K562 (cell line): Measurements from ENCODE around the gene MAGI1. TPM values are rescaled to one million over a fixed set of nuclear protein-coding genes. Genes with fewer than 3 reads are reported as not detected.

Experiments
- ATAC-seq: fragments of 200-7000 bp; cut with Tn5 transposase; 3 replicates; pipeline ENCODE4 v1.9.1; 2020; ENCODE audit warnings: moderate library complexity
- BruUV-seq: library from RNA; stranded (reverse); fragments of 400-500 nt; replicated peaks from 2 replicates; lab custom pipeline; 2021; lab: Mats Ljungman, UMichigan
- CTCF ChIA-PET: fragments of 300-600 bp; formaldehyde crosslinking; extraction: SDS; loops from one replicate; lab custom pipeline; 2021; ENCODE audit warnings: low intra/inter-chr PET ratio; lab: Yijun Ruan, JAX
- POLR2A ChIA-PET: fragments of 300-600, 350-650 bp; sonication (Branson Sonifier 250); formaldehyde crosslinking; extraction: SDS; loops from one replicate; lab custom pipeline; 2021; ENCODE audit warnings: antibody characterized with exemption, inconsistent platforms; lab: Yijun Ruan, JAX
- DNase-seq, 4 experiments: peaks; one replicate each; pipeline versions ENCODE4 v3.0.0 to v3.0.0-alpha.2; 2011 to 2018; ENCODE audit warnings: low spot score in 3 of 4, mixed read lengths in 3 of 4; ENCODE audit errors: extremely low read depth in 1 of 4
- FAIRE-seq: peaks from 2 replicates; lab custom pipeline; 2011; peaks lifted over from hg19 to GRCh38; lab: Jason Lieb, UNC
- H2AFZ ChIP-seq: 2 replicates; pipeline ENCODE4 v1.6.0; 2011; ENCODE audit warnings: low read depth, low read length, control low read depth, inconsistent platforms
- H3K27ac ChIP-seq: fragments of 200-600 bp; 3 replicates; pipeline ENCODE4 v1.8.0; 2011; ENCODE audit warnings: low read depth, mild to moderate bottlenecking, control low read depth, inconsistent platforms, low read length, moderate library complexity, mixed read lengths; ENCODE audit errors: extremely low read depth
- H3K27me3 ChIP-seq, 2 experiments: fragments of 300-600 bp in 1 of 2; 2 replicates in 1 of 2; 3 replicates in 1 of 2; pipeline versions ENCODE4 v1.6.0 to v1.8.0; 2011; ENCODE audit warnings: inconsistent platforms in 2 of 2, low read length in 2 of 2, mild to moderate bottlenecking in 1 of 2, mixed read lengths in 1 of 2, moderate library complexity in 1 of 2; ENCODE audit not compliant: control insufficient read depth in 2 of 2, insufficient read depth in 2 of 2
- H3K36me3 ChIP-seq: fragments of 300-600 bp; 3 replicates; pipeline ENCODE4 v1.8.0; 2011; ENCODE audit warnings: mild to moderate bottlenecking, low read length, inconsistent platforms; ENCODE audit not compliant: control insufficient read depth, insufficient read depth
- H3K4me1 ChIP-seq, 2 experiments: fragments of 200-600 bp in 1 of 2; replicated peaks in 1 of 2; 2 replicates in 1 of 2; 3 replicates in 1 of 2; pipeline versions ENCODE4 v1.5.1 to v1.8.0; 2011; ENCODE audit warnings: inconsistent platforms in 2 of 2, low read length in 2 of 2, mild to moderate bottlenecking in 1 of 2, mixed read lengths in 1 of 2, moderate library complexity in 1 of 2; ENCODE audit not compliant: control insufficient read depth in 2 of 2, insufficient read depth in 2 of 2
- H3K4me2 ChIP-seq: 2 replicates; pipeline ENCODE4 v1.6.1; 2011; ENCODE audit warnings: low read length, control low read depth, inconsistent platforms, mixed read lengths; ENCODE audit not compliant: insufficient read depth
- H3K4me3 ChIP-seq: fragments of 200-600 bp; sonication (generic), shearing (Covaris generic); 2 replicates; pipeline ENCODE4 v1.5.1; 2016; ENCODE audit warnings: control low read depth, inconsistent platforms
- H3K79me2 ChIP-seq: fragments of 200-600 bp; 3 replicates; pipeline ENCODE4 v1.8.0; 2011; ENCODE audit warnings: low read length, inconsistent platforms; ENCODE audit not compliant: control insufficient read depth, insufficient read depth
- H3K9ac ChIP-seq, 2 experiments: 2 replicates each; pipeline versions ENCODE4 v1.6.0 to v1.6.1; 2011; ENCODE audit warnings: low read depth in 2 of 2, low read length in 2 of 2, control low read depth in 1 of 2, inconsistent platforms in 1 of 2, mild to moderate bottlenecking in 1 of 2, mixed read lengths in 1 of 2; ENCODE audit not compliant: insufficient read depth in 1 of 2
- H3K9me1 ChIP-seq: one replicate; pipeline ENCODE4 v1.6.0; 2011; ENCODE audit warnings: inconsistent platforms, mild to moderate bottlenecking, low read length, moderate library complexity; ENCODE audit not compliant: control insufficient read depth, insufficient read depth
- H3K9me3 ChIP-seq: replicated peaks from 2 replicates; pipeline ENCODE4 v1.5.1; 2011; ENCODE audit warnings: low read depth, low read length, inconsistent platforms; ENCODE audit not compliant: control insufficient read depth, insufficient read depth
- H4K20me1 ChIP-seq: replicated peaks from 2 replicates; pipeline ENCODE4 v1.6.1; 2011; ENCODE audit warnings: low read length, inconsistent platforms, mixed read lengths; ENCODE audit not compliant: control insufficient read depth, insufficient read depth
- RFX7 ChIP-seq: fragments of 250-450 bp; sonication (Bioruptor Pico); IDR thresholded peaks from 2 replicates; pipeline ENCODE4 v1.5.1; 2021; ENCODE audit warnings: mild to moderate bottlenecking
- WGBS: fragments of 100-300 bp; shearing (Covaris generic); methylation state at CpG from one replicate; pipeline ENCODE4 v1.1.6; 2016; ENCODE audit warnings: low coverage, mixed read lengths; ENCODE audit not compliant: insufficient coverage; ENCODE audit errors: missing lambda C conversion rate; 5-methylcytosine and 5-hydroxymethylcytosine counted together
- in situ Hi-C: fragments of 300-500 bp; cut with MboI; formaldehyde crosslinking; loops from 4 replicates; pipeline ENCODE4 v1.15.0; 2018; ENCODE audit warnings: inconsistent platforms, mixed read lengths
- intact Hi-C: fragments of 100-400 bp; cut with micrococcal nuclease; formaldehyde crosslinking; loops from 2 replicates; pipeline ENCODE4 v1.14.2; 2022
- polyA plus RNA-seq, 8 experiments: library from polyadenylated mRNA; depleted of rRNA in 4 of 8; stranded (reverse) in 5 of 8; unstranded in 3 of 8; fragments of >200 nt; fragmentation: Nextera tagmentation in 2 of 8; fragmentation: Illumina TruSeq in 1 of 8; extraction: Ambion mirVana in 2 of 8; extraction: Trizol in 1 of 8; gene quantifications; 2 replicates each; pipeline versions ENCODE4 v1.2.1 to v1.2.3, GENCODE V29; 2011 to 2014; ENCODE audit warnings: inconsistent platforms in 1 of 8, missing spikeins in 1 of 8
- total RNA-seq, 7 experiments: library from RNA; depleted of rRNA in 6 of 7; stranded (reverse); fragments of >200 nt in 6 of 7; fragmentation: Illumina TruSeq in 2 of 7; extraction: Trizol in 2 of 7; gene quantifications; 2 replicates each; pipeline versions ENCODE4 v1.2.1 to v1.2.3, GENCODE V29; 2011 to 2021; ENCODE audit warnings: low replicate concordance in 1 of 7
- TF ChIP-seq, protein P1 (sequence below): fragments of 450-650 bp; formaldehyde crosslinking; IDR thresholded peaks from 2 replicates; pipeline ENCODE4 v1.4.0; 2022; ENCODE audit warnings: missing genetic modification characterization
- TF ChIP-seq, protein P2 (sequence below), 3 experiments: IDR thresholded peaks in 2 of 3; conservative IDR thresholded peaks in 1 of 3; 2 replicates each; pipeline ENCODE4 v1.5.1; 2011 to 2012; ENCODE audit warnings: low read length in 3 of 3, mild to moderate bottlenecking in 3 of 3, control low read depth in 2 of 3, improper control_type of control experiment in 1 of 3, inconsistent platforms in 1 of 3, low read depth in 1 of 3, mixed read lengths in 1 of 3, moderate library complexity in 1 of 3; ENCODE audit not compliant: insufficient read depth in 2 of 3

MAGI1 gene
- total and polyA plus RNA-seq, 9 of the 15 experiments (the other 6 are each of a cell fraction or from before 2014, with no cell fraction given), result 7.8 to 59.4 (median 43.2) TPM

DNA sequence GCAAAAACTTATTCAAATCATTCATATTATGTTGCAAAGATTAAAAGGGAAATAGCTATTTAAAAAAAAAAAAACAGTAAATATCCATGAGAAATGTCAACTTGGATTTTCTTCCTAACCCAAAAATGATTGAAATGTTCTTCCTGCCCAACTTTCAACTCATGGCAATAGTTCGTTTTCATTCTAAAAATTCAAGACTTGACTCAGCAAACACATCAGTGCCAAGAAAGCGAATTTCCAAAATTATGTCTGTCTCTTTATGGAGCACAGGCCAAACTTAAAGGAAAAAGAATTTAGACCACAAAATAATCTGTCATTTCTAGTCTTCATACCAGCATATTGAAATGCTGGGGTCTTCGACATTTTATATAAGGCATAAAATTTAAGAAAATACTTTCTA lies 63.7 kb downstream of the MAGI1 start (continued):
- TF ChIP-seq, protein P1, sequence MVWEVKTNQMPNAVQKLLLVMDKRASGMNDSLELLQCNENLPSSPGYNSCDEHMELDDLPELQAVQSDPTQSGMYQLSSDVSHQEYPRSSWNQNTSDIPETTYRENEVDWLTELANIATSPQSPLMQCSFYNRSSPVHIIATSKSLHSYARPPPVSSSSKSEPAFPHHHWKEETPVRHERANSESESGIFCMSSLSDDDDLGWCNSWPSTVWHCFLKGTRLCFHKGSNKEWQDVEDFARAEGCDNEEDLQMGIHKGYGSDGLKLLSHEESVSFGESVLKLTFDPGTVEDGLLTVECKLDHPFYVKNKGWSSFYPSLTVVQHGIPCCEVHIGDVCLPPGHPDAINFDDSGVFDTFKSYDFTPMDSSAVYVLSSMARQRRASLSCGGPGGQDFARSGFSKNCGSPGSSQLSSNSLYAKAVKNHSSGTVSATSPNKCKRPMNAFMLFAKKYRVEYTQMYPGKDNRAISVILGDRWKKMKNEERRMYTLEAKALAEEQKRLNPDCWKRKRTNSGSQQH (CRISPR knock-in tag), result no peak

DNA sequence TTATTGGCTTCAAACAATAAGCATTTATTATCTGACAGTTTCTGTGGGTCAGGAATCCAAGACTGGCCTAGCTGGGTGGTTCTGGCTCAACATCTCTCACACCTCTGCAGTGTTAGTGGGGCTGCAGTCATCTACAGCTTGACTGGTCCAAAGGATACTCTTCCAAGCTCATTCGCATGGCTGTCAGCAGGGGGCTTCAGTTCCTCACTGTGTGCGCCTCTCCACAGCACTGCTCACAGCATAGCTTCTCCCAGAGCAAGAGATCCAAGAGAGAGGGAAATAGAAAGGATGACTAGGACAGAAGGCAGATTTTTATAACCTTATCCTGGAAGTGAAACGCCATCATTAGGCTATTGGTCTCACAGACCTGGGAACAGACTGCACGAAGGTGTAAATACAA lies 64.2 kb downstream of the MAGI1 start:
- Histone ChIP-seq H3K9ac (no peak overlapping the region), H2AFZ (no peak overlapping the region), H3K27ac (no peak overlapping the region), H3K4me3 (no peak overlapping the region), H3K79me2 (no peaks in the 10 kb centered on the region), H3K4me1 (no peaks in the 10 kb centered on the region), H3K9me3 (no peaks in the 10 kb centered on the region), H3K4me2 (no peak overlapping the region), H3K9me1 (no peaks in the 10 kb centered on the region), H3K27me3 (no peaks in the 10 kb centered on the region), H3K36me3 (no peaks in the 10 kb centered on the region), H4K20me1 (no peaks in the 10 kb centered on the region)
- TF ChIP-seq RFX7 (CRISPR knock-in tag), result no peak
- TF ChIP-seq, protein P2, sequence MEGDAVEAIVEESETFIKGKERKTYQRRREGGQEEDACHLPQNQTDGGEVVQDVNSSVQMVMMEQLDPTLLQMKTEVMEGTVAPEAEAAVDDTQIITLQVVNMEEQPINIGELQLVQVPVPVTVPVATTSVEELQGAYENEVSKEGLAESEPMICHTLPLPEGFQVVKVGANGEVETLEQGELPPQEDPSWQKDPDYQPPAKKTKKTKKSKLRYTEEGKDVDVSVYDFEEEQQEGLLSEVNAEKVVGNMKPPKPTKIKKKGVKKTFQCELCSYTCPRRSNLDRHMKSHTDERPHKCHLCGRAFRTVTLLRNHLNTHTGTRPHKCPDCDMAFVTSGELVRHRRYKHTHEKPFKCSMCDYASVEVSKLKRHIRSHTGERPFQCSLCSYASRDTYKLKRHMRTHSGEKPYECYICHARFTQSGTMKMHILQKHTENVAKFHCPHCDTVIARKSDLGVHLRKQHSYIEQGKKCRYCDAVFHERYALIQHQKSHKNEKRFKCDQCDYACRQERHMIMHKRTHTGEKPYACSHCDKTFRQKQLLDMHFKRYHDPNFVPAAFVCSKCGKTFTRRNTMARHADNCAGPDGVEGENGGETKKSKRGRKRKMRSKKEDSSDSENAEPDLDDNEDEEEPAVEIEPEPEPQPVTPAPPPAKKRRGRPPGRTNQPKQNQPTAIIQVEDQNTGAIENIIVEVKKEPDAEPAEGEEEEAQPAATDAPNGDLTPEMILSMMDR (IDR thresholded peaks at IDR 0.05 in 2 of 3, conservative IDR thresholded peaks at IDR 0.05 in 1 of 3; ENCODE audit: insufficient read depth in 2 of 3, low read depth in 1 of 3, low read length in 3 of 3), result 0 out of 6 replicates have a peak, but pooled peaks of 1 of the 3 experiments have one; percentile 4
- WGBS, result 0% methylated on average over 3 of the region's 4 CpGs
- in situ Hi-C loops, result no loop called here
- BruUV-seq, result no TSS peak
- intact Hi-C loops, result no loop called here
- ATAC-seq (peak; percentile 53; the same call in 1 of the 3 replicates), DNase-seq (peak in 1 of 4 experiments; percentile 2), FAIRE-seq (no peak)
- POLR2A ChIA-PET, result no interaction called here
- CTCF ChIA-PET, result no interaction called here
